Activated naive CD8-positive, alpha-beta T cell (primary cell): ENCODE measurements around the gene B3GNT4.
"Not testable (repeated sequence)": the region's sequence is repeated elsewhere in the genome, so short reads cannot be mapped to it uniquely, and the experiment has no call there.

Experiments
- H3K27ac Mint-ChIP-seq: one replicate; pipeline ENCODE4 v1.8.0; 2021; ENCODE audit warnings: mixed read lengths
- H3K27me3 Mint-ChIP-seq: one replicate; pipeline ENCODE4 v1.8.0; 2021; ENCODE audit warnings: mixed read lengths
- H3K36me3 Mint-ChIP-seq: one replicate; pipeline ENCODE4 v1.8.0; 2021; ENCODE audit warnings: mixed read lengths
- H3K4me1 Mint-ChIP-seq: one replicate; pipeline ENCODE4 v1.8.0; 2021; ENCODE audit warnings: low read depth, mixed read lengths
- H3K4me3 Mint-ChIP-seq: one replicate; pipeline ENCODE4 v1.8.0; 2021; ENCODE audit warnings: mild to moderate bottlenecking, mixed read lengths
- H3K9me3 Mint-ChIP-seq: one replicate; pipeline ENCODE4 v1.8.0; 2021; ENCODE audit warnings: low read depth, mixed read lengths

B3GNT4 gene

DNA sequence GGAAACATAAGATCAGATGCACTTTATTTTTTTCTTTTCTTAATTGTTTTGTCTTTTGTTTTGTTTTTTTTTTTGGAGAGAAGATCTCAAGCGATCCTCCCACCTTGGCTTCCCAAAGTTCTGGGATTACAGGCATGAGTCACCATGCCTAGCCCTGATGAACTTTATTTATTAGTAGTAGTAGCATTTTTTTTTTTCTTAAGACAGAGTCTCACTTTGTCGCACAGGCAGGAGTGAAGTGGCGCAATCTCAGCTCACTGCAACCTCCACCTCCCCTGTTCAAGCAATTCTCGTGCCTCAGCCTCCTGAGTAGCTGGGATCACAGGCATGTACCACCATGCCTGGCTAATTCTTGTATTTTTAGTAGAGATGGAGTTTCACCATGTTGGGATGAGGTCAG, 27.0 kb upstream of the B3GNT4 start:
- not testable (repeated sequence) for H3K9me3 Mint-ChIP-seq, H3K27ac Mint-ChIP-seq, H3K4me1 Mint-ChIP-seq, H3K36me3 Mint-ChIP-seq, H3K27me3 Mint-ChIP-seq, H3K4me3 Mint-ChIP-seq

DNA sequence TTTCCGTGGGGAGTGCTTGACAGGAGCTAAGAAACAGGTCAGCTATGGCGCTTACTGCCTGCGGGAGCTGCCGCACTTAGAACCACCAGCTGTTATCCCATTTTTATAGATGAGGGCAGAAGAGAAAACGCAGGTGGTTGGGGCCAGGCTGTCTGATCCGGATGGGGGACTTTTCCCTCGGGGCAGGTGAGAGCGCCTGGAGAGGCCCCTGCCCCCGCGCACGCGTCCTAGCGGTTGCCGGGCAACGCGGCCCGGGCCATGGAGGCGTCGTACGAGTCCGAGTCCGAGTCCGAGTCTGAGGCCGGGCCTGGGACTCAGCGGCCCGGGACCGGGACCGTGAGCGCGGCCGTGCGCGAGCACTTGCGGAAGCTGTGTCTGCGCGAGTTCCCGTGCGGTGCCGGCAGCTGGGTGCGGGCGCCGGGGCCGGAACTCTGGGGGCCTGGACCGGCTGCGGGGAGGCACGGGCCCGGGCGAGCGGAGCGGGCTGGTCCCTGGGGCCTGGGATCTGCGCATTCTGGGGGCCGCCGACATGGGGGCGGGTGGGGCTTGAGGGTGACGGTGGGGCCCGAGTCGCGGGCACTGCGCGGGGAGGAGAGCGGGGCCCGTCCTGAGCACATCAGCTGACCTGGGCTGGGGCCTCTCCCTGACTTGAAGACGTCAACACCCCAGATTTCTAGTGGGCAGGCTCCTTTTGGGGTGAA, 20.5 kb upstream of the B3GNT4 start, which contains the start of gene LRRC43:
Gene LRRC43, plus strand, starts transcription at position 237 of the 701 bp plus-strand sequence. Its CDS starts 22 bp downstream, at position 259.
- H3K4me1 Mint-ChIP-seq, result peaks cover 6% of the 10 kb centered on the region
- H3K27ac Mint-ChIP-seq, result no peak within 1 kb of the TSS
- peaks cover 2% of the 10 kb centered on the region for H3K27me3 Mint-ChIP-seq
- H3K9me3 Mint-ChIP-seq, result no peaks in the 10 kb centered on the region
- no peaks in the 10 kb centered on the region for H3K36me3 Mint-ChIP-seq
- peak within 1 kb of the TSS; percentile 82 for H3K4me3 Mint-ChIP-seq

DNA sequence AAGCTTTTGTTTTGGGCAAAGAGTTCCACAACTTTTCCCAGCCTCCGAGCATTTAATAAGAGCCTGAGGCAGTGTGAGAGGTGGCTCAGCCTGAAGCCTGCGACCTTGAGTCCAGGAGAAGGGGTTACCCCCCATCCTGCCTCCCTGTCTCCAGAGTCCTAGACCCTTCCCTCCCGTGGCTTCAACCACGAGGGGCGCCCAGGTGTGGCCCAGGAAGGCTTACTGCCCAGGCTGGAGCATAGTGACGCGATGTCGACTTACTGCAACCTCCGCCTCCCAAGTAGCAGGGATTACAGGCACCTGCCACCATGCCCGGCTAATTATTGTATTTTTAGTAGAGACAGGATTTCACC, 19.9 kb upstream of the B3GNT4 start:
- no peak overlapping the region for H3K27ac Mint-ChIP-seq
- no peaks in the 10 kb centered on the region for H3K27me3 Mint-ChIP-seq
- no peaks in the 10 kb centered on the region for H3K36me3 Mint-ChIP-seq
- H3K9me3 Mint-ChIP-seq, result no peaks in the 10 kb centered on the region
- H3K4me1 Mint-ChIP-seq, result peaks cover 6% of the 10 kb centered on the region
- peak overlapping the region; percentile 59 for H3K4me3 Mint-ChIP-seq

DNA sequence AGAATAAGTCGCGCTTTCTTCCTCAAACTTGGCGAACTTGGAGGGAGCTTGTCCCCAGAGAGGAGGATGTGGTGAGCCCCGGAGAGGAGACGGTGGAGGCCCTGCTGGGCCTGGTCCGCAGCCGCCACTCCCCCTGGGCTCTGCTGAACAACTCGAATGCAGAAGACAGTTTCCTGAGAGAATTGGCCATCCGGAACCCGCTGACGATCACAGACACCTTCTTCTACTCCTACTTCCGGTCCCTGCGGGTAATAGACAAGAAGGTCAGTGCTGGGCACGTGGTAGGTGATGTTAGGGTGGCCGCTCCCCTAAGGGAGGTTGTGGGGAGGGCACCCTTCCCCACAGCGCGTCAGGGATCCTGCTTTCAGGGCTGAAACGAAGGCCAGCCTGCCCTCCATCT, 19.0 kb upstream of the B3GNT4 start:
- Mint-ChIP-seq H3K27ac (no peak overlapping the region), H3K27me3 (no peaks in the 10 kb centered on the region), H3K36me3 (no peaks in the 10 kb centered on the region), H3K4me3 (peak overlapping the region; percentile 59), H3K9me3 (no peaks in the 10 kb centered on the region), H3K4me1 (peaks cover 6% of the 10 kb centered on the region)

DNA sequence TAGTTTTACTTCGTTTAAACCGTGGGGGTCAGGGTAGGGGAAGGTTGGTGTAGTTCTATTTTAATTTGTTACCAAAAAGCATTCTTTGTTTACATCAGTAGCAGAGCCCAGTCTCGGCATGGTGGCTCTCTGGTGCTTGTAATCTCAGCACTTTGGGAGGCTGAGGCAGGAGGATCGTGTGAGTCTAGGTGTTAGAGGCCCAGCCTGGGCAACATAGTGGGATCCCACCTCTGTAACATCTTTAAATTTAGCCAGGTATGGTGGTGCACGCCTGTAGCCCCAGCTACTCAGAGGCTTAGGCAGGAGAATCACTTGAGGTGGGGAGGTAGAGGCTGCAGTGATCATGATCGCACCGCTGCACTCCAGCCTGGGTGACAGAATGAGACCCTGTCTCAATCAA, 18.4 kb upstream of the B3GNT4 start:
- Mint-ChIP-seq H3K27me3 (no peaks in the 10 kb centered on the region), H3K4me1 (peaks cover 6% of the 10 kb centered on the region), H3K4me3 (no peak overlapping the region), H3K9me3 (no peaks in the 10 kb centered on the region), H3K27ac (no peak overlapping the region), H3K36me3 (no peaks in the 10 kb centered on the region)

DNA sequence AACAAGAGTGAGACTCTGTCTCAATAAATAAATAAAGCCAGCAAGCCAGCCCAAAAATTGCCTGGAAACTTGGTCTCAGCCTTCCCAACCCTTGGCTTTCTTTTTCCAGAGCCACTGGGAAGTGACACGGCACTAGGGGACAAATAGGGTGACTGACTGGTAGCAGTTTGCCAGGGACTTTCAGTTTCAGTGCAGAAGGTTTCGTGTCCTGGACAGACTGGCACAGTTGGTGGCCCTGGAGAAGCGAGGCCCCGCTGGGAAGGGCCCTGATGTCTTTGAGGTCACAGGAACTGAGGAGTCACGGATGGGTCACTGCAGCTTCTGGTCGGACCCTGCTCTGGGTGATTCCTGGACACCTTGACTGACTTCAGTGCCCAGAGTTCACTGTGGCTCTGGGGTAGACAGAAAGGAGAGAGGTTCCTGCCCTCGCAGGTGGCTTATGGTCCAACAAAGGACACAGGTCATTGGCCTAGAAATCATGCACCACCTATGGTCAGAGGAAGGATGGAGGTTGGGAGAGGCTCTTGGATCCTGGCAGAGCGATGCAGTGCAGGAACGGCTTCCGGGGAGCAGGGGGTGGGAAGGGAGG, 17.9 kb upstream of the B3GNT4 start:
- Mint-ChIP-seq H3K9me3 (no peaks in the 10 kb centered on the region), H3K36me3 (no peaks in the 10 kb centered on the region), H3K4me3 (no peak overlapping the region)

DNA sequence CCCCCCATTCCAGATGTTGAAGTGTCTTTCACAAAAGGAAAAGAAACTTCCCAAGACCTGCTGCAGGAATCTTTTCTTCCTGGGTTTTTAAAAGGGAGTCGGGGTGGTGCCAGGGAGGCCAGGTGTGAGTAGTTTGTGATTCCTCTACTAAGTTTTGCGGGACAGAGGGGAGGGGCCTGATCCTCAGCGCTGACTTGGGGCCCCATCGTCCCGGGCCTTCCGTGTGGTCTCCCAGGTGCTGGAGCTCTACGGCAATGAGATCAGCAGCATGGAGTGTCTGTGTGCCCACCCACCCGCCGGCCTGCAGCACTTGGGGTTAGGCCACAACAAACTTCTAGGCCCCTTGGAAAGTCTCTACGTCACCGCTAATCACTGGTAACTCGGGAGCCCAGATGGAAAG, 16.0 kb upstream of the B3GNT4 start:
- no peak overlapping the region for H3K4me3 Mint-ChIP-seq
- H3K27ac Mint-ChIP-seq, result no peak overlapping the region
- no peaks in the 10 kb centered on the region for H3K9me3 Mint-ChIP-seq
- peaks cover 6% of the 10 kb centered on the region for H3K4me1 Mint-ChIP-seq
- no peaks in the 10 kb centered on the region for H3K36me3 Mint-ChIP-seq
- H3K27me3 Mint-ChIP-seq, result no peaks in the 10 kb centered on the region

More for the DNA sequence above, 17.9 kb upstream of the B3GNT4 start:
- Mint-ChIP-seq H3K27ac (no peak overlapping the region), H3K4me1 (peaks cover 6% of the 10 kb centered on the region), H3K27me3 (no peaks in the 10 kb centered on the region)

DNA sequence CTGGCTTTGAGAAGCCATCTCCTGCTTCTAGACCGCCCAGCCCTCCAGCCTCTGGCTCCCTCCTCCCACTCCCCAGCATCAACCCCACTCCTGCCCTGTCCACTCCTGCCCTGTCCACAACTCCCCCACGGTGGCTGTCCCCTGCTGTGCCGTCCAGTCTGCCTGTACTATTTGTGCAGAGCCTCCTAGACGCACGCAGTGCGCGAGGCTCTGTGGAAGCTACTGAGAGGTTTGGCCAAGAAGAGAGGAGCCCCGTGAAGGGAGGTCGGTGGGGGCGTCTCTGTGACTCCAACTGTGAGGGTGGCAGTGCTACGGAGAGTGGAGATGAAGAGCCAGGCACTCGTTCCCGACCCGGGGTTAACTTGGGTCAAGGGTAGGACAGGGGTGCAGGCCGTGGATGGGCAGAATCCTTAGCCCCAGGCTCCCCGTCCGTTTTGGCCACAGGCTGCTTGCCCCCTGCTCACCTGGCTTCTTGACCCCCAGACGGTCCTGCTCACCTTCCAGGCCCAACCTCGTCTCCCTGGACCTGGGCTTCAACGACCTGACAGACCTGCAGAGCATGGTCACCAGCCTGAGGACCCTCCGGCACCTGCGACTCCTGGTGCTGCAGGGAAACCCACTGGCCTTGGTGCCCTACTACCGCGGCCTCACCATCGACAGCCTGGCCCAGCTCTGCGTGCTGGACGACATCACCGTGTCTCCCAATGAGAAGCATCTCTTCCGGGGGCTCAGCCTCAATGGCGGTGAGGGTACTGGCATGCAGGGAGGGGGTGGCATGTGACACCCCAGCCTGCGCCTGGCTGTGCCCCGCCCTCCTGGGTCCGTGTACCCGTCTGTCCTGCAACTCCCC, 13.7 kb upstream of the B3GNT4 start:
- H3K4me1 Mint-ChIP-seq, result no peaks in the 10 kb centered on the region
- no peak overlapping the region for H3K27ac Mint-ChIP-seq
- no peak overlapping the region for H3K4me3 Mint-ChIP-seq
- no peaks in the 10 kb centered on the region for H3K27me3 Mint-ChIP-seq
- no peaks in the 10 kb centered on the region for H3K36me3 Mint-ChIP-seq
- no peaks in the 10 kb centered on the region for H3K9me3 Mint-ChIP-seq

DNA sequence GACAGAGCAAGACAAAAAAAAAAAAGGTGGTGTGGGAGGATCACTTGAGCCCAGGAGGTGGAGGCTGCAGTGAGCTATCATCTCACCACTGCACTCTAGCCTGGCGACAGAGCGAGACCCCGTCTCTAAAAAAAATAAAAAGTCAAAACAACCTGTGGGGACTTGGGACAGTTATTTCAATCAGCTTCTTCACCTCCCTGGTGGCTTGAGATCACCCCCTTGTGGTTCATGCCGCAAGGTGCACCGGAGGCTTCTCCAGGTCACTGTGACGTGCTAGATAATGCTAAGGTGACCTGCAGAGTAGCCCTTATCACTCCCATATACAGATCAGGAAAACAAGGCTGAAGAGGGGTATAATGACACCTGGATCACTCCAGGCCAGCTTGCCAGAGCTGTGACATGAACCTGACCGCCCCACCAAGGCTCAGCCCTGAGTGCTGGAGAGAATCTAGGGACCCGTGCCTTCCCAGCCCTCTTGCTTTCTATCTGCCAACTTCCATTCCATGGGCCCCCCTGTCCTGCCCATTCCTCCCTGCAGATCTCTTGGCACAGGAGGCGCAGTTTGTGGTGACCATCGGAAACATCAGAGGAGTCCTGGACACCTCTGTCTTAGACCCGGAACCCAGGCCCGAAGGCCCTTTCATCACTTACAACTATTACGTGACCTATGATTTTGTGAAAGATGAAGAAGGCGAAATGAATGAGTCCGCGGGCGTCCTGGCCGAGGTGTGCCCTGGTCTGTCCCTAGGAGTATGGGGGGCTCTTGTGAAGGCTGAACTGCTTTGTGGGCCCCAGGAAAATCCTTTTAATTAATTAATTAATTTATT, 12.5 kb upstream of the B3GNT4 start:
- Mint-ChIP-seq H3K4me3 (no peak overlapping the region), H3K27me3 (no peaks in the 10 kb centered on the region), H3K27ac (no peak overlapping the region), H3K4me1 (no peaks in the 10 kb centered on the region), H3K9me3 (peaks cover 3% of the 10 kb centered on the region), H3K36me3 (no peaks in the 10 kb centered on the region)

DNA sequence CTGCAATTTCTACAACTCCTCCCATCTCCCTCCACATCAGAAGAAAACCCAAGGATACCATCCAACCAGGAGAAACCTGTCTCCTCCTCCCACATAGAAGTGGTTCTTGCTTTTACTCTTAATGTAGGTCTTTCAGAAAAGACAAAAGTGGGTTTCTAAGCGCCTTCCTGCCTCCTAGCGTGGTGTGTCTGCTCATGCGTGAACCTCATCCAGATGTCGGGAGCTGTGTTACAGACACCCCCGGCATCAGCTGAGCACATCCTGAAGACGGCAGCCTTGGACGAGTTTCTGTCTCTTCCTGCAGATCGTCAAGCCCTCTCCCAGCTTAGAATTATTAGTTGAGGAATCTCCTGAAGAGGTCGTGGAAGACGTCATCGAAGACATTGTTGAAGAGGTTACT, 11.1 kb upstream of the B3GNT4 start:
- H3K36me3 Mint-ChIP-seq, result no peaks in the 10 kb centered on the region
- peaks cover 3% of the 10 kb centered on the region for H3K27me3 Mint-ChIP-seq
- no peak overlapping the region for H3K4me3 Mint-ChIP-seq
- H3K27ac Mint-ChIP-seq, result no peak overlapping the region
- no peaks in the 10 kb centered on the region for H3K4me1 Mint-ChIP-seq
- peaks cover 3% of the 10 kb centered on the region for H3K9me3 Mint-ChIP-seq

DNA sequence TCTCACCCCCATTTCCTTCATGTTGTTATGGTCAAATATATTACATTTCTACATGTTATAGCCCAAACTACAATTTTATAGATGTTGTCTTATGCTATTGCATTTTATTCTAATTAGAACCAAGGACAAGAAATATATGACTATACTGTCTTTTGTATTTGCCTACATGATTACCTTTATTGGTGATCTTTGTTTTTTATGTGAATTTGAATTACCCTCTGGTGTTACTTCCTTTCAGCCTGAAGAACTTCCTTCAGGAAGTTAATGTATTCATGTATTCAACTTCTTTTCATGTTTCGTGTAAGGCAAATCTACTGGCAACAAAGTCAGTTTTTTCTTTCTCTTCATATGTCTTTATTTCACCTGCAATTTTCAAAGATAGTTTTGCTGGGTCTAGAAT, 8.7 kb upstream of the B3GNT4 start:
- no peak overlapping the region for H3K27ac Mint-ChIP-seq
- no peaks in the 10 kb centered on the region for H3K36me3 Mint-ChIP-seq
- peaks cover 3% of the 10 kb centered on the region for H3K9me3 Mint-ChIP-seq
- H3K4me1 Mint-ChIP-seq, result no peaks in the 10 kb centered on the region
- H3K4me3 Mint-ChIP-seq, result no peak overlapping the region
- H3K27me3 Mint-ChIP-seq, result peaks cover 7% of the 10 kb centered on the region

DNA sequence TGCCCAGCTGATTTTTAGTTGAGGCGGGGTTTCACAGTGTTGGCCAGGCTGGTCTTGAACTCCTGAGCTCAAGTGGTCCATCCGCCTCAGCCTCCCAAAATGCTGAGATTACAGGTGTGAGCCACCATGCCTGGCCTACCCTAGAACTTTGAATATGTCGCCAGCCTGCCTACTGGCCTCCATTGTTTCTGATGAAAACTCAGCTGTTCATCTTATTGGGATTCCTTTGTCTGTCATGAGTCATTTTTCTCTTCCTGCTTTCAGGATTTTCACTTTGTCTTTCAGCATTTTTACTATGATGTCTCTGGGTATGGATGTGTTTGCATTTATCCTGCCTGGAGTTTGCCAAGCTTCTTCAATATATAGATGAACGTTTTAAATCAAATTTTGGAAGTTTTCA, 8.1 kb upstream of the B3GNT4 start:
- Mint-ChIP-seq H3K27me3 (peaks cover 7% of the 10 kb centered on the region), H3K27ac (no peak overlapping the region), H3K9me3 (peaks cover 3% of the 10 kb centered on the region), H3K36me3 (no peaks in the 10 kb centered on the region), H3K4me1 (no peaks in the 10 kb centered on the region), H3K4me3 (no peak overlapping the region)

DNA sequence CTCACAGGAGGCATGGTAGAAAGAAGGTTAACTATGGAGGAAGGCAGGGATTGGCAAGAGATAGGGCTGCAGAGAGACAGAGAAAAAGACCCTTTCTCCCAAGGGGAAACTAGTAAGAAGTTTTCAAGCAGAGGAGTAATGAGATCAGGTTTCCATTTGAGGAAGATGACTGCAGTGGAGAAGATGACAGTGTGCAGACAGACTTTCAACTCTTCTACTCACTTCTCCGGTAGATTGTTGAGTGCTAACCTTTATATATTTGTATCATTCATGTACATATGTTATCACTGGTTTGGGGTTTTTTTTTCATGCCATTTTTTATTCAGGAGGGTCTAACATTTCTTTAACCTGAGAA, 5.9 kb upstream of the B3GNT4 start:
- H3K27me3 Mint-ChIP-seq, result peaks cover 7% of the 10 kb centered on the region
- peaks cover 3% of the 10 kb centered on the region for H3K4me1 Mint-ChIP-seq
- H3K9me3 Mint-ChIP-seq, result peaks cover 3% of the 10 kb centered on the region
- no peak overlapping the region for H3K4me3 Mint-ChIP-seq
- H3K27ac Mint-ChIP-seq, result no peak overlapping the region
- H3K36me3 Mint-ChIP-seq, result no peaks in the 10 kb centered on the region

DNA sequence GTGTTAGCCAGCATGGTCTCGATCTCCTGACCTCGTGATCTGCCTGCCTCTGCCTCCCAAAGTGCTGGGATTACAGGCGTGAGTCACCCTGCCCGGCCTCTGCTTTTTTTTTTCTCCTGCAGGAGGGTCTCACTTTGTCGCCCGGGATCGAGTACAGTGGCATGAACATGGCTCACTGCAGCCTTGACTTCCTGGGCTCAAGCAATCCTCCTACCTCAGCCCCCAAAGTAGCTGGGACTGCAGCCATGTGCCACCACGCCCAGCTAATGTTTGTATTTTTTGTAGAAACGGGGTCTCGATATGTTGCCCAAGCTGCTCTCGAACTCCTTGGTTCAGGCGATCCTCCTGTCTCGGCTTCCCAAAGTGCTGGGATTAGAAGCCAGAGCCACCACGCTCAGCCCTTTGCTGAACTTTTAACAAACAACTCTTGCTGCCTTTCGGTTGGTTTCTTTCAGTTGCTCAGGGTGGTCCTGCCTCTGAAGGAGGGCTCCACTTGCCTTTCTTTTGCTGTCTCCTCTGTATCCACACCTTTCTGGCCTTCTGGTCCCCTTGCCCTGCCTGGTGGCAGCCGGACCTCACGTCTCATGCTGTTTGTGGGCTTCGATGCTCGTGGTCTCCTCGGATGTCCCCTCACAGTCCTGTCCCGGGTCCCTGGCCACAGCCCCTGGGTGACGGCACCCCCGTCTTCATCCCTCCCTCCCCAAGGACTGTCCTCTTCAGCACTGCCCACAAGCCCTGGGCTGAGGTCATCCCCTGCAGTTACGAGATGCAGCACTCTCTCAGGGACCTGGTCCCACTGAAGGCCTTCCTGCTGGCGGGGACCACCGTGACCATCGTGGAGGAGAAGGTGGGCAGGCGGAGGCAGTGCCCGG, 3.8 kb upstream of the B3GNT4 start:
- peaks cover 7% of the 10 kb centered on the region for H3K27me3 Mint-ChIP-seq
- peaks cover 13% of the 10 kb centered on the region for H3K4me1 Mint-ChIP-seq
- no peak overlapping the region for H3K4me3 Mint-ChIP-seq
- H3K36me3 Mint-ChIP-seq, result no peaks in the 10 kb centered on the region
- H3K9me3 Mint-ChIP-seq, result peaks cover 3% of the 10 kb centered on the region
- H3K27ac Mint-ChIP-seq, result no peak overlapping the region
